A549 treated with AZD9567 at 1 μM for 4 hours (cell line): ENCODE results near the gene USF1. TPM values are rescaled to one million over a fixed set of nuclear protein-coding genes. Genes with fewer than 3 reads are reported as not detected.

ENCODE experiments used
- total RNA-seq: library from RNA; stranded (reverse); fragments of 200-300 nt; extraction: Qiagen RNA extraction; gene quantifications from 5 replicates; pipeline ENCODE4 v1.2.3, GENCODE V29; 2022; ENCODE audit not compliant: insufficient read depth

USF1 gene
- 44.7 to 50.9 TPM (median 49.1 TPM) in 5 replicates for total RNA-seq

GRCh38 chr1:161045736-161046604 lies at the start of gene USF1:
USF1 (minus strand) TSS chr1:161045977; CDS start chr1:161043275, 2,702 bp downstream.

DNA sequence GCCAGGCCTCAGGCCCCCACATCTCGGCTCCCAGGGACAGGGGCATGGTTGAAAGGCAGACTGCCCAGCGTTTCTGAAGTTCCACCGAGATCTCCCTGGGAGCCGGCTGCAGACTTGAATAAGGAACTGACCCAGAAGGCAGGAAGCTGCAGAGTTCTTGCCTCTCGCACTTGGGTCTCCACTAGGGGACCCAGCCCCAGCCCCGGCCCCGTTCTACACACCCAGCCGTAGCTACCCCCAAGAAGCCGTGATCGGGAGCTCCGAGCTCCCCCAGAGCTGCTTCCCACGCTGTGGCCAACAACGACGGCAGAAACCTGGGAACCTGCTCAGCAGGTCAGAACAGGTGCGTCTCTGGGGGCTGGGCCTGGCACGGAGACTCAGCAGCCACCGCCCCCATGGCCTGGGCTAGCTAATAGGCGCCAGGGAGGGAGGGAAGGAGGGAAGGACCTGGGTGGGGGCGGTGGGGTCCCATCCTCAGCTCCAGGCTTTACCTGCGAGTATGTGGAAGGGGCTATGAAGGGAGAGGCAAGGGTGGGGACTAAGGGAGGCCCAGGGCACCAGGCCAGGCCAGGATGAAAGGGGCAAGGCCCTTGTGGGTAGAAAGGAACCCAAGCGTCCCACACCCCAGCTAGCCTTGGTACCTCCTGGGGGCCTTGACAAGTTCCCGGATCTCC lies 43.6 kb upstream of the USF1 start, which contains the start of gene NECTIN4:
Gene NECTIN4 (minus strand): TSS at position 308 of the 674 bp plus-strand sequence. CDS start 262 bp downstream, at position 46.

GRCh38 chr1:161069731-161070270 lies 24.0 kb upstream of the USF1 start, which contains the start of gene ARHGAP30:
ARHGAP30 (minus strand) TSS chr1:161069891; CDS start chr1:161069624, 267 bp downstream.

GRCh38 chr1:161038523-161039153 lies 7.1 kb downstream of the USF1 start, which contains the start of gene TSTD1:
TSTD1 (minus strand) TSS chr1:161038964; CDS start chr1:161038889, 75 bp downstream.

GRCh38 chr1:161020509-161021164 lies 25.1 kb downstream of the USF1 start, which contains the start of gene F11R:
F11R (minus strand) TSS chr1:161021152; CDS start chr1:161021073, 79 bp downstream.

Other genes with a start within 250 kb of the USF1 start
- 0.06 to 0.13 TPM (median 0.10 TPM) in 4 of 5 replicates, not detected in the other for gene LY9, start 249.8 kb downstream of the USF1 start, total RNA-seq
- gene CD244, start 183.1 kb downstream of the USF1 start, total RNA-seq: not detected in 5 replicates
- gene ITLN1, start 160.8 kb downstream of the USF1 start, total RNA-seq: not detected in 5 replicates
- 0.21 to 0.57 TPM (median 0.42 TPM) in 4 of 5 replicates, not detected in the other for gene ITLN2, start 91.2 kb downstream of the USF1 start, total RNA-seq
- 42.6 to 53.0 TPM (median 51.4 TPM) in 5 replicates for gene F11R, start 24.8 kb downstream of the USF1 start, total RNA-seq
- 0.21 to 0.50 TPM (median 0.36 TPM) in 4 of 5 replicates, not detected in the other for gene TSTD1, start 7.0 kb downstream of the USF1 start, total RNA-seq
- gene ARHGAP30, start 23.9 kb upstream of the USF1 start, total RNA-seq: 0.05 to 0.11 TPM (median 0.09 TPM) in 4 of 5 replicates, not detected in the other
- 0.82 to 1.6 TPM (median 1.5 TPM) in 5 replicates for gene NECTIN4, start 43.6 kb upstream of the USF1 start, total RNA-seq
- 1.3 to 3.0 TPM (median 1.7 TPM) in 4 of 5 replicates, not detected in the other for gene KLHDC9, start 52.4 kb upstream of the USF1 start, total RNA-seq
- gene PFDN2, start 72.1 kb upstream of the USF1 start, total RNA-seq: 104 to 114 TPM (median 107 TPM) in 5 replicates
- gene NIT1, start 72.1 kb upstream of the USF1 start, total RNA-seq: 19.5 to 32.3 TPM (median 30.3 TPM) in 5 replicates
- gene DEDD, start 86.7 kb upstream of the USF1 start, total RNA-seq: 26.9 to 31.1 TPM (median 29.9 TPM) in 5 replicates
- 83.6 to 117 TPM (median 85.0 TPM) in 5 replicates for gene UFC1, start 108.0 kb upstream of the USF1 start, total RNA-seq
- 20.4 to 25.2 TPM (median 21.7 TPM) in 5 replicates for gene USP21, start 113.5 kb upstream of the USF1 start, total RNA-seq
- gene PPOX, start 120.4 kb upstream of the USF1 start, total RNA-seq: 13.4 to 18.9 TPM (median 16.2 TPM) in 5 replicates
- 20.0 to 28.4 TPM (median 27.3 TPM) in 5 replicates for gene B4GALT3, start 131.5 kb upstream of the USF1 start, total RNA-seq
- 0.01 to 0.03 TPM in 2 of 5 replicates, not detected in the others for gene ADAMTS4, start 153.1 kb upstream of the USF1 start, total RNA-seq
- gene NDUFS2, start 156.4 kb upstream of the USF1 start, total RNA-seq: 76.0 to 87.5 TPM (median 80.1 TPM) in 5 replicates
- 0.16 to 0.32 TPM (median 0.27 TPM) in 4 of 5 replicates, not detected in the other for gene FCER1G, start 169.3 kb upstream of the USF1 start, total RNA-seq
- gene APOA2, start 177.7 kb upstream of the USF1 start, total RNA-seq: 32.6 TPM in 1 of 5 replicates, not detected in the others
- gene TOMM40L, start 180.1 kb upstream of the USF1 start, total RNA-seq: 8.5 to 15.8 TPM (median 10.7 TPM) in 5 replicates
- gene NR1I3, start 192.2 kb upstream of the USF1 start, total RNA-seq: 0.07 TPM in 1 of 5 replicates, not detected in the others
- gene PCP4L1, start 212.8 kb upstream of the USF1 start, total RNA-seq: 0.06 to 0.13 TPM in 2 of 5 replicates, not detected in the others